K562 (cell line): ENCODE data around the gene POLR2C. TPM values are rescaled to one million over a fixed set of nuclear protein-coding genes. Genes with fewer than 3 reads are reported as not detected.
A peak's percentile ranks its signal among the peaks of the same experiment; 100 is the strongest.

Experiments used
- ATAC-seq: fragments of 200-7000 bp; cut with Tn5 transposase; 3 replicates; pipeline ENCODE4 v1.9.1; 2020; ENCODE audit warnings: moderate library complexity
- BruUV-seq: library from RNA; stranded (reverse); fragments of 400-500 nt; replicated peaks from 2 replicates; lab custom pipeline; 2021; lab: Mats Ljungman, UMichigan
- CTCF ChIA-PET: fragments of 300-600 bp; formaldehyde crosslinking; extraction: SDS; loops from one replicate; lab custom pipeline; 2021; ENCODE audit warnings: low intra/inter-chr PET ratio; lab: Yijun Ruan, JAX
- POLR2A ChIA-PET: fragments of 300-600, 350-650 bp; sonication (Branson Sonifier 250); formaldehyde crosslinking; extraction: SDS; loops from one replicate; lab custom pipeline; 2021; ENCODE audit warnings: antibody characterized with exemption, inconsistent platforms; lab: Yijun Ruan, JAX
- DNase-seq, 4 experiments: peaks; one replicate each; pipeline versions ENCODE4 v3.0.0 to v3.0.0-alpha.2; 2011 to 2018; ENCODE audit warnings: low spot score in 3 of 4, mixed read lengths in 3 of 4; ENCODE audit errors: extremely low read depth in 1 of 4
- FAIRE-seq: peaks from 2 replicates; lab custom pipeline; 2011; peaks lifted over from hg19 to GRCh38; lab: Jason Lieb, UNC
- H2AFZ ChIP-seq: 2 replicates; pipeline ENCODE4 v1.6.0; 2011; ENCODE audit warnings: low read depth, low read length, control low read depth, inconsistent platforms
- H3K27ac ChIP-seq: fragments of 200-600 bp; 3 replicates; pipeline ENCODE4 v1.8.0; 2011; ENCODE audit warnings: low read depth, mild to moderate bottlenecking, control low read depth, inconsistent platforms, low read length, moderate library complexity, mixed read lengths; ENCODE audit errors: extremely low read depth
- H3K27me3 ChIP-seq, 2 experiments: fragments of 300-600 bp in 1 of 2; 2 replicates in 1 of 2; 3 replicates in 1 of 2; pipeline versions ENCODE4 v1.6.0 to v1.8.0; 2011; ENCODE audit warnings: inconsistent platforms in 2 of 2, low read length in 2 of 2, mild to moderate bottlenecking in 1 of 2, mixed read lengths in 1 of 2, moderate library complexity in 1 of 2; ENCODE audit not compliant: control insufficient read depth in 2 of 2, insufficient read depth in 2 of 2
- H3K36me3 ChIP-seq: fragments of 300-600 bp; 3 replicates; pipeline ENCODE4 v1.8.0; 2011; ENCODE audit warnings: mild to moderate bottlenecking, low read length, inconsistent platforms; ENCODE audit not compliant: control insufficient read depth, insufficient read depth
- H3K4me1 ChIP-seq, 2 experiments: fragments of 200-600 bp in 1 of 2; replicated peaks in 1 of 2; 2 replicates in 1 of 2; 3 replicates in 1 of 2; pipeline versions ENCODE4 v1.5.1 to v1.8.0; 2011; ENCODE audit warnings: inconsistent platforms in 2 of 2, low read length in 2 of 2, mild to moderate bottlenecking in 1 of 2, mixed read lengths in 1 of 2, moderate library complexity in 1 of 2; ENCODE audit not compliant: control insufficient read depth in 2 of 2, insufficient read depth in 2 of 2
- H3K4me2 ChIP-seq: 2 replicates; pipeline ENCODE4 v1.6.1; 2011; ENCODE audit warnings: low read length, control low read depth, inconsistent platforms, mixed read lengths; ENCODE audit not compliant: insufficient read depth
- H3K4me3 ChIP-seq: fragments of 200-600 bp; sonication (generic), shearing (Covaris generic); 2 replicates; pipeline ENCODE4 v1.5.1; 2016; ENCODE audit warnings: control low read depth, inconsistent platforms
- H3K79me2 ChIP-seq: fragments of 200-600 bp; 3 replicates; pipeline ENCODE4 v1.8.0; 2011; ENCODE audit warnings: low read length, inconsistent platforms; ENCODE audit not compliant: control insufficient read depth, insufficient read depth
- H3K9ac ChIP-seq, 2 experiments: 2 replicates each; pipeline versions ENCODE4 v1.6.0 to v1.6.1; 2011; ENCODE audit warnings: low read depth in 2 of 2, low read length in 2 of 2, control low read depth in 1 of 2, inconsistent platforms in 1 of 2, mild to moderate bottlenecking in 1 of 2, mixed read lengths in 1 of 2; ENCODE audit not compliant: insufficient read depth in 1 of 2
- H3K9me1 ChIP-seq: one replicate; pipeline ENCODE4 v1.6.0; 2011; ENCODE audit warnings: inconsistent platforms, mild to moderate bottlenecking, low read length, moderate library complexity; ENCODE audit not compliant: control insufficient read depth, insufficient read depth
- H3K9me3 ChIP-seq: replicated peaks from 2 replicates; pipeline ENCODE4 v1.5.1; 2011; ENCODE audit warnings: low read depth, low read length, inconsistent platforms; ENCODE audit not compliant: control insufficient read depth, insufficient read depth
- H4K20me1 ChIP-seq: replicated peaks from 2 replicates; pipeline ENCODE4 v1.6.1; 2011; ENCODE audit warnings: low read length, inconsistent platforms, mixed read lengths; ENCODE audit not compliant: control insufficient read depth, insufficient read depth
- ATF2 ChIP-seq: sonication (generic); formaldehyde crosslinking; IDR thresholded peaks from 2 replicates; pipeline ENCODE4 v1.8.1; 2022; ENCODE audit warnings: missing genetic modification reagents
- CCNT2 ChIP-seq: IDR thresholded peaks from 2 replicates; pipeline ENCODE4 v1.6.1; 2011; ENCODE audit warnings: borderline replicate concordance, low read depth, mild to moderate bottlenecking, moderate library complexity, mixed read lengths, low read length; ENCODE audit not compliant: insufficient read length; ENCODE audit errors: extremely low read depth
- ESRRB ChIP-seq: fragments of 250-450 bp; sonication (Bioruptor Pico); IDR thresholded peaks from 2 replicates; pipeline ENCODE4 v1.5.0; 2020; ENCODE audit warnings: mild to moderate bottlenecking, moderate library complexity, borderline replicate concordance
- ZNF444 ChIP-seq: fragments of 250-450 bp; sonication (Bioruptor Pico); IDR thresholded peaks from 2 replicates; pipeline ENCODE4 v1.4.0; 2020; ENCODE audit warnings: mild to moderate bottlenecking, moderate library complexity
- ZNF589 ChIP-seq: fragments of 200-800 bp; sonication (Bioruptor generic); IDR thresholded peaks from 2 replicates; pipeline ENCODE4 v1.6.1; 2016; ENCODE audit warnings: low read depth, missing genetic modification characterization, missing compliant biosample characterization
- ZNF785 ChIP-seq: fragments of 250-450 bp; sonication (Bioruptor Pico); IDR thresholded peaks from 2 replicates; pipeline ENCODE4 v1.4.0; 2020; ENCODE audit warnings: mild to moderate bottlenecking
- WGBS: fragments of 100-300 bp; shearing (Covaris generic); methylation state at CpG from one replicate; pipeline ENCODE4 v1.1.6; 2016; ENCODE audit warnings: low coverage, mixed read lengths; ENCODE audit not compliant: insufficient coverage; ENCODE audit errors: missing lambda C conversion rate; 5-methylcytosine and 5-hydroxymethylcytosine counted together
- in situ Hi-C: fragments of 300-500 bp; cut with MboI; formaldehyde crosslinking; loops from 4 replicates; pipeline ENCODE4 v1.15.0; 2018; ENCODE audit warnings: inconsistent platforms, mixed read lengths
- intact Hi-C: fragments of 100-400 bp; cut with micrococcal nuclease; formaldehyde crosslinking; loops from 2 replicates; pipeline ENCODE4 v1.14.2; 2022
- polyA plus RNA-seq, 8 experiments: library from polyadenylated mRNA; depleted of rRNA in 4 of 8; stranded (reverse) in 5 of 8; unstranded in 3 of 8; fragments of >200 nt; fragmentation: Nextera tagmentation in 2 of 8; fragmentation: Illumina TruSeq in 1 of 8; extraction: Ambion mirVana in 2 of 8; extraction: Trizol in 1 of 8; gene quantifications; 2 replicates each; pipeline versions ENCODE4 v1.2.1 to v1.2.3, GENCODE V29; 2011 to 2014; ENCODE audit warnings: inconsistent platforms in 1 of 8, missing spikeins in 1 of 8
- total RNA-seq, 7 experiments: library from RNA; depleted of rRNA in 6 of 7; stranded (reverse); fragments of >200 nt in 6 of 7; fragmentation: Illumina TruSeq in 2 of 7; extraction: Trizol in 2 of 7; gene quantifications; 2 replicates each; pipeline versions ENCODE4 v1.2.1 to v1.2.3, GENCODE V29; 2011 to 2021; ENCODE audit warnings: low replicate concordance in 1 of 7
- TF ChIP-seq, protein P1 (sequence below): fragments of 450-650 bp; conservative IDR thresholded peaks from 2 replicates; pipeline ENCODE4 v1.6.1; 2016; ENCODE audit warnings: missing genetic modification characterization, low read depth, mild to moderate bottlenecking, missing compliant biosample characterization, moderate library complexity

The POLR2C gene
- total and polyA plus RNA-seq, 9 of the 15 experiments (the other 6 are each of a cell fraction or from before 2014, with no cell fraction given), result 70.3 to 163 (median 92.3) TPM

GRCh38 chr16:57416084-57416483 is 46.4 kb upstream of the POLR2C start:
- WGBS, result 54% methylated on average over 14 of the region's 16 CpGs
- Histone ChIP-seq H2AFZ (peak overlapping the region; percentile 94), H3K36me3 (no peaks in the 10 kb centered on the region), H3K79me2 (no peaks in the 10 kb centered on the region), H3K9ac (peak overlapping the region in 1 of 2 experiments; percentile 85; a peak in 2 of 4 replicates), H3K27me3 (peaks cover 9 to 30% of the 10 kb centered on the region in 2 experiments; a peak in 4 of 5 replicates), H3K4me2 (no peak overlapping the region), H3K27ac (no peak overlapping the region), H3K4me3 (no peak overlapping the region), H3K9me1 (no peaks in the 10 kb centered on the region), H3K4me1 (peaks cover 0 to 24% of the 10 kb centered on the region in 2 experiments; a peak in 4 of 5 replicates), H3K9me3 (no peaks in the 10 kb centered on the region), H4K20me1 (no peaks in the 10 kb centered on the region)
- CTCF ChIA-PET, result interaction anchor here (0.9 to 8.4 kb wide), 2 partner anchors 104 to 114 kb away, joined by 4 to 109 read pairs; no protein-coding TSS in a partner anchor
- FAIRE-seq, result no peak
- intact Hi-C loops (loop anchor here (5.0 kb wide), 1 partner anchor 334 kb away; no protein-coding TSS in a partner anchor), in situ Hi-C loops (loop anchor here (5.0 to 10.0 kb wide), 3 partner anchors 101 to 331 kb away; no protein-coding TSS in a partner anchor)
- POLR2A ChIA-PET, result no interaction called here
- no TSS peak for BruUV-seq
- DNase-seq, result no peak
- TF ChIP-seq ZNF444 (CRISPR knock-in tag) (no peak), ATF2 (no peak)
- peak; percentile 11; the same call in 1 of the 3 replicates for ATAC-seq

GRCh38 chr16:57419506-57419905 is 43.0 kb upstream of the POLR2C start:
- 55% methylated on average over 6 of the region's 6 CpGs for WGBS
- H3K4me2 ChIP-seq, result no peak overlapping the region
- ATAC-seq, result no peak
- TF ChIP-seq CCNT2 (no peak), ZNF785 (CRISPR knock-in tag) (no peak), ZNF589 (no peak), ESRRB (no peak)
- TF ChIP-seq, protein P1, sequence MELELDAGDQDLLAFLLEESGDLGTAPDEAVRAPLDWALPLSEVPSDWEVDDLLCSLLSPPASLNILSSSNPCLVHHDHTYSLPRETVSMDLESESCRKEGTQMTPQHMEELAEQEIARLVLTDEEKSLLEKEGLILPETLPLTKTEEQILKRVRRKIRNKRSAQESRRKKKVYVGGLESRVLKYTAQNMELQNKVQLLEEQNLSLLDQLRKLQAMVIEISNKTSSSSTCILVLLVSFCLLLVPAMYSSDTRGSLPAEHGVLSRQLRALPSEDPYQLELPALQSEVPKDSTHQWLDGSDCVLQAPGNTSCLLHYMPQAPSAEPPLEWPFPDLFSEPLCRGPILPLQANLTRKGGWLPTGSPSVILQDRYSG (tag), result no peak
- H4K20me1 ChIP-seq, result no peaks in the 10 kb centered on the region
- no peaks in the 10 kb centered on the region for H3K9me3 ChIP-seq
- peaks cover 3 to 24% of the 10 kb centered on the region in 2 experiments; a peak in 4 of 5 replicates for H3K4me1 ChIP-seq
- H3K79me2 ChIP-seq, result no peaks in the 10 kb centered on the region
- POLR2A ChIA-PET, result no interaction called here
- H3K27me3 ChIP-seq, result no peaks in the 10 kb centered on the region; a peak in 2 of 5 replicates
- no peak overlapping the region for H2AFZ ChIP-seq
- no peak overlapping the region for H3K4me3 ChIP-seq
- no peak for DNase-seq
- BruUV-seq, result no TSS peak
- CTCF ChIA-PET, result interaction anchor here (0.6 to 8.4 kb wide), 3 partner anchors 32 to 117 kb away, joined by 3 to 109 read pairs (median 44); no protein-coding TSS in a partner anchor
- in situ Hi-C loops, result loop anchor here (5.0 to 10.0 kb wide), 3 partner anchors 98 to 335 kb away; no protein-coding TSS in a partner anchor
- no peak for FAIRE-seq
- H3K27ac ChIP-seq, result no peak overlapping the region
- no peaks in the 10 kb centered on the region for H3K36me3 ChIP-seq
- intact Hi-C loops, result loop anchor here (1.0 to 5.0 kb wide), 2 partner anchors 100 to 337 kb away; no protein-coding TSS in a partner anchor
- H3K9me1 ChIP-seq, result no peaks in the 10 kb centered on the region
- H3K9ac ChIP-seq, result no peak overlapping the region
